Epithelial cell of proximal tubule (primary cell): ENCODE measurements around the gene MIER2. TPM values are rescaled to one million over a fixed set of nuclear protein-coding genes. Genes with fewer than 3 reads are reported as not detected.

Experiments used
- DNase-seq: peaks from one replicate; pipeline ENCODE4 v3.0.0-alpha.2; 2011; ENCODE audit warnings: low read depth
- H3K4me3 ChIP-seq: 2 replicates; pipeline ENCODE4 v1.5.1; 2011; ENCODE audit warnings: low read depth, mild to moderate bottlenecking, low read length
- CTCF ChIP-seq: conservative IDR thresholded peaks from 2 replicates; pipeline ENCODE4 v1.5.1; 2012; ENCODE audit warnings: low read depth, mild to moderate bottlenecking, low read length
- total RNA-seq: library from RNA; depleted of rRNA; stranded (reverse); fragments of >200 nt; gene quantifications from 2 replicates; pipeline ENCODE4 v1.2.3, GENCODE V29; 2015

Gene MIER2
- total RNA-seq, 1 donor from 2014 or later: 21.3 TPM

DNA sequence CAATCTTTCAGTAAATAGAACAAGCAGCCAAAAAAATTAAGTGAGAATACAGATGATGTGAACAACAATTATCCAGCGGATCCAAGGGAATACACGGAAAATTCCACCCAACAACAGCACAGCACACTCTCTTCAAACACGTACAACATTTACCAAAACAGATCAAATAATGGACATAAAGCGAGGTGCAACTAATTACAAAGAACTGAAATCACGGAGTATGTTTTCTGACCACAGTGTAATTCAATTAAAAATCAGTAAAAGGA lies 26.2 kb downstream of the MIER2 start:
- H3K4me3 ChIP-seq: no peak overlapping the region
- no peak for DNase-seq
- TF ChIP-seq CTCF: no peak

GRCh38 chr19:317710-318508 lies 26.7 kb downstream of the MIER2 start:
- TF ChIP-seq CTCF: no peak
- DNase-seq: no peak
- H3K4me3 ChIP-seq: no peak overlapping the region

GRCh38 chr19:315811-316210 lies 28.8 kb downstream of the MIER2 start:
- no peak overlapping the region for H3K4me3 ChIP-seq
- no peak for DNase-seq
- no peak for TF ChIP-seq CTCF

DNA sequence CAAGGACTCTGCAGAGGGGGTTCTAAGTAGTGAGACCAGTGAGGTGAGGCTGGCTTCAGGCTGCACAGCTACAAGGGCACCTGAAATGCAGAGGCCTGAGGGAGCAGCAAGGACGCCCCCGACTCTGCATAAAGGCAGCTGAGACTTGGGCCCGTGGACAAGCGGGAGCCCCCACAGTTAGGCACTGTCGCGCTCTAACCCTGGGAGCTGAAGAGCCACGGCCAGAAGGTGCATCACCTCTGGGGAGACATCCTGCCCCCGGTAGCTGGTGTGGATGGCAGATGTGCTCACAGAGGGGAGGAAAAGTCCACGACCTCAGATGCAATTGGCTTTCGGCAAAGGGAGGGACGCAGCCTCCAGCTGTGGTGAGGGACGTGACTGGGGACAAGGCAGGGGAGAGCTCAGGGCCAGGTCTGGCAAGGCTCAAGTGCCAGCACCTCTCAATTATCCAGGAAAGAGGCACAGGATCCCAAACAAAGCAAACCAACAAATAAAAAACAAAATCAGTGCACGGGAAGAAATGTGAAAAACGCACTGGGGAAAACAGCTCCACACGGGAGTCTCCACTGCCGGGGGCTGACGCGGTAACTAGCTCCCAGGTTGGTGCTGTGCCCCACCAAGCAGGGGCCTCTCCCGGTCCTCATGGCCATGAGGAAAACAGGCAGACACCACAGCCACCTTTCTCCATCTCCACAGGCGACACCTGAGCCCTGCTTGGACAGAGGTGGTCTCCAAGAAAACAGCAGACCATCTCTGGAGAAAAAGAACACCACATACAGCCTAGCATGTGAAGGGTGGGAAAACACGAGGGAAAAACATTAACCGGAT lies 30.4 kb downstream of the MIER2 start:
- no peak for DNase-seq
- no peak overlapping the region for H3K4me3 ChIP-seq
- no peak for TF ChIP-seq CTCF

DNA sequence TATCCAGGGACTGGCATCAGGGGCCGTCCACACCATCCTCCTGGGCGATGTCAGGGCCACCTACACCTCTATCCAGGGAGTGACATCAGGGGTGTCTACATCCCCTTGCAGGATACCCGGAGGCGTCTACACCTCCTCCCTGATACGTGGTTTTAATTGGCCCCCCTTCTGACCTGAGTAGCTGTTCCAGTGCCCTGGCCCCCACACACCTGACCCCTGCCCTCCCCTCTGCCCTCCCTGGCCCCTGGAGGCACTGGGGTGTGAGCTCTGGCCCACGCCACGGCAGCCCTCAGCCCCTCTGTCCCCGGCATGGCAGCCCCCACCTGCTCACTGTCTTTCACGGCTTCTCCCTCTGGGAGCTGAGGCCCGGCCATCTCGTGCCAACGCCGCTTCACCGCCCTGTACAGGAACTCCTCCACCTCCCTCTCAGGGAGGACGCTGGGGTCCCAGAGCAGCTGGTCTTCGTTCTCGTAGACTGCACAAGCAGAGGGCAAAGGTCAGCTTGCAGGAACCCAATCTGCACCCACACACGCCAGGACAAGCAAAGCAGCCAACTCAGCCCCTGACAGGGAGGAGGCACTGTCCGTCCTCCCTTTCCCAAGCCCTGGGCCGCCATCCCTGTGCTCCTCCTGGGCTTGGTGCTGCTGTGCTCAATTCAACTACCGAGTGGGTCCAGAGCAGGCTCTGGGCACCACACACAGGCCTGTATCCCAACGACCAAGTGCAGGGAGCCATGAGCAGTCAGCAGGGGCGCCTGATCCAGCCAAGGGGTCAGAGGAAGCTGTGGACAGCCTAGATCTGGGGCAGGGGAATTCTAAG lies 31.2 kb downstream of the MIER2 start:
- TF ChIP-seq CTCF: no peak
- H3K4me3 ChIP-seq: no peak overlapping the region
- DNase-seq: no peak

GRCh38 chr19:311813-312261 lies 32.8 kb downstream of the MIER2 start:
- no peak for DNase-seq
- no peak for TF ChIP-seq CTCF
- no peak overlapping the region for H3K4me3 ChIP-seq
